Measurements from ENCODE around the gene FHIT. TPM values are rescaled to one million over a fixed set of nuclear protein-coding genes. Genes with fewer than 3 reads are reported as not detected.

Gene FHIT
- total RNA-seq, 4 donors from 2014 or later = 7.5 to 20.1 (median 13.5) TPM

- TF ChIP-seq, protein P1, sequence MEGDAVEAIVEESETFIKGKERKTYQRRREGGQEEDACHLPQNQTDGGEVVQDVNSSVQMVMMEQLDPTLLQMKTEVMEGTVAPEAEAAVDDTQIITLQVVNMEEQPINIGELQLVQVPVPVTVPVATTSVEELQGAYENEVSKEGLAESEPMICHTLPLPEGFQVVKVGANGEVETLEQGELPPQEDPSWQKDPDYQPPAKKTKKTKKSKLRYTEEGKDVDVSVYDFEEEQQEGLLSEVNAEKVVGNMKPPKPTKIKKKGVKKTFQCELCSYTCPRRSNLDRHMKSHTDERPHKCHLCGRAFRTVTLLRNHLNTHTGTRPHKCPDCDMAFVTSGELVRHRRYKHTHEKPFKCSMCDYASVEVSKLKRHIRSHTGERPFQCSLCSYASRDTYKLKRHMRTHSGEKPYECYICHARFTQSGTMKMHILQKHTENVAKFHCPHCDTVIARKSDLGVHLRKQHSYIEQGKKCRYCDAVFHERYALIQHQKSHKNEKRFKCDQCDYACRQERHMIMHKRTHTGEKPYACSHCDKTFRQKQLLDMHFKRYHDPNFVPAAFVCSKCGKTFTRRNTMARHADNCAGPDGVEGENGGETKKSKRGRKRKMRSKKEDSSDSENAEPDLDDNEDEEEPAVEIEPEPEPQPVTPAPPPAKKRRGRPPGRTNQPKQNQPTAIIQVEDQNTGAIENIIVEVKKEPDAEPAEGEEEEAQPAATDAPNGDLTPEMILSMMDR (IDR thresholded peaks at IDR 0.05) = no peak
- TF ChIP-seq POLR2AphosphoS5 (IDR thresholded peaks at IDR 0.05) (no peak), EP300 (IDR thresholded peaks at IDR 0.05; ENCODE audit: low read depth) (no peak), POLR2A (IDR thresholded peaks at IDR 0.05) (no peak)
- H3K4me1 ChIP-seq = no peaks in the 10 kb centered on the region
- intact Hi-C loops (cut with DNase I; ENCODE audit: low total_unique reads) = no loop called here
- in situ Hi-C loops (cut with MboI; ENCODE audit: low pct_ligation_motif_present in 1 of 4, low pct_unique_long_range_greater_than_20kb in 1 of 4, low sequenced_read_pairs in 3 of 4) = no loop called here
- H3K9me3 ChIP-seq = no peaks in the 10 kb centered on the region
- no peak overlapping the region for H3K27ac ChIP-seq
- DNase-seq = no peak
- H3K4me3 ChIP-seq = no peak overlapping the region
- WGBS, 2 donors (ENCODE audit: low coverage in 1 of 2) = 85 to 94% methylated on average over 2 of the region's 2 CpGs
- H3K36me3 ChIP-seq = no peaks in the 10 kb centered on the region
- no peaks in the 10 kb centered on the region for H3K27me3 ChIP-seq
These were observed 810.4 kb downstream of the FHIT start for GRCh38 chr3:60440869-60441268.

- in situ Hi-C loops (cut with MboI; ENCODE audit: low pct_ligation_motif_present in 1 of 4, low pct_unique_long_range_greater_than_20kb in 1 of 4, low sequenced_read_pairs in 3 of 4) = no loop called here
- 90% methylated on average over 2 to 4 of the region's 4 CpGs for WGBS, 2 donors (ENCODE audit: low coverage in 1 of 2)
- H3K4me1 ChIP-seq = no peaks in the 10 kb centered on the region
These were observed 815.2 kb downstream of the FHIT start for GRCh38 chr3:60435941-60436650.

GRCh38 chr3:60434950-60435349 lies 816.3 kb downstream of the FHIT start:
- Histone ChIP-seq H3K27ac (no peak overlapping the region), H3K4me1 (no peaks in the 10 kb centered on the region), H3K9me3 (no peaks in the 10 kb centered on the region), H3K4me3 (no peak overlapping the region), H3K27me3 (no peaks in the 10 kb centered on the region), H3K36me3 (no peaks in the 10 kb centered on the region)
- in situ Hi-C loops (cut with MboI; ENCODE audit: low pct_ligation_motif_present in 1 of 4, low pct_unique_long_range_greater_than_20kb in 1 of 4, low sequenced_read_pairs in 3 of 4) (no loop called here), intact Hi-C loops (cut with DNase I; ENCODE audit: low total_unique reads) (no loop called here)
- TF ChIP-seq POLR2A (IDR thresholded peaks at IDR 0.05) (no peak), EP300 (IDR thresholded peaks at IDR 0.05; ENCODE audit: low read depth) (no peak), POLR2AphosphoS5 (IDR thresholded peaks at IDR 0.05) (no peak)
- TF ChIP-seq, protein P1 (IDR thresholded peaks at IDR 0.05) = no peak
- no peak for DNase-seq

More at GRCh38 chr3:60435941-60436650, 815.2 kb downstream of the FHIT start:
- H3K4me3 ChIP-seq = no peak overlapping the region
- no peaks in the 10 kb centered on the region for H3K36me3 ChIP-seq
- no peak for DNase-seq
- intact Hi-C loops (cut with DNase I; ENCODE audit: low total_unique reads) = no loop called here
- H3K9me3 ChIP-seq = no peaks in the 10 kb centered on the region
- no peak overlapping the region for H3K27ac ChIP-seq
- no peaks in the 10 kb centered on the region for H3K27me3 ChIP-seq
- TF ChIP-seq EP300 (IDR thresholded peaks at IDR 0.05; ENCODE audit: low read depth) (no peak), POLR2AphosphoS5 (IDR thresholded peaks at IDR 0.05) (no peak), POLR2A (IDR thresholded peaks at IDR 0.05) (no peak)
- TF ChIP-seq, protein P1 (IDR thresholded peaks at IDR 0.05) = no peak

- no peaks in the 10 kb centered on the region for H3K9me3 ChIP-seq
- 67 to 90% methylated on average over 1 of the region's 1 CpG for WGBS, 2 donors (ENCODE audit: low coverage in 1 of 2)
- no peaks in the 10 kb centered on the region for H3K4me1 ChIP-seq
- TF ChIP-seq, protein P1 (IDR thresholded peaks at IDR 0.05) = no peak
- TF ChIP-seq EP300 (IDR thresholded peaks at IDR 0.05; ENCODE audit: low read depth) (no peak), POLR2A (IDR thresholded peaks at IDR 0.05) (no peak), POLR2AphosphoS5 (IDR thresholded peaks at IDR 0.05) (no peak)
- intact Hi-C loops (cut with DNase I; ENCODE audit: low total_unique reads) = no loop called here
- DNase-seq = no peak
- H3K27ac ChIP-seq = no peak overlapping the region
- no peaks in the 10 kb centered on the region for H3K36me3 ChIP-seq
- H3K27me3 ChIP-seq = no peaks in the 10 kb centered on the region
- no peak overlapping the region for H3K4me3 ChIP-seq
- in situ Hi-C loops (cut with MboI; ENCODE audit: low pct_ligation_motif_present in 1 of 4, low pct_unique_long_range_greater_than_20kb in 1 of 4, low sequenced_read_pairs in 3 of 4) = no loop called here
These were observed 816.9 kb downstream of the FHIT start for GRCh38 chr3:60434323-60434722.

Measured in transverse colon (tissue), 4 donors.